Measurements from ENCODE around the gene WNT4.

The WNT4 gene

DNA sequence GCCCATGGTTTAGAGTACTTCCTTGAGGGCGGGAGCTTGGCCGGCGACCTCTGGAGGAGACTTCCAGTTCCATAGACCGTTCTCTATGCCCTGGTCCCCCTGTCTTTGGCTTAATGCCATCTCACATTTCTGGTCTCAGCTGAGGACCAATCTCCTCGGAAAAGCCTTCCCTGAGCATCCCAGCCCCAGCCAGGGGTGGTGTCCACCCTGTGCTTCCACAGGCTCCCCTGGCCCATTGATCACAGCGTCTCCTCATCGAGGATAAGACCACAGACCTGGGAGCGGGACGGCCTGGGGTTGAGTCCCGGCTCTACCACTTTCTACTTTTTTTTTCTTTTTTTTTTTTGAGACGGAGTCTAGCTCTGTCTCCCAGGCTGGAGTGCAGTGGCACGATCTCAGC, 14.5 kb downstream of the WNT4 start:
- DNase-seq = no peak

GRCh38 chr1:22127731-22128130, 15.2 kb downstream of the WNT4 start:
- DNase-seq = no peak

DNA sequence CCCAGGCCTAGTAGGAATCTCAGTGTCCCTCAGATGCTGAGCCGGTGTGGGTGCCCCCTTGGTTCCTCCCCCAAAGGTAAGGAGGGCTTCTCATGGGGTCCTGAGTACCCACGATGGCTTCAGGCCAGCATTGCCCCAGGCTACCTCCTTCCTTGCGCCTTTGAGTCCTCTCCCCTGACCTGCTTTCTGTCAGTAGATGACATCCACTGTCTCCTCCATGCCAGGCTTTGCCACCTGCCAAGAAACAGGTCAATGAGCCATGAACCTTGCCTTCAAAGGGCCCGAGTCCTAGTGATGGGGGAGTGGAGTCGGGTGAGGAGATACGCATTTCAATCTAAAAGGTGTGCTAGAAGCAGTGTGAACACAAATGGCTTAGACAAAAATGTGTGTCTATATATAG, 15.6 kb downstream of the WNT4 start:
- DNase-seq = no peak

GRCh38 chr1:22126531-22126930, 16.4 kb downstream of the WNT4 start:
- DNase-seq = no peak

DNA sequence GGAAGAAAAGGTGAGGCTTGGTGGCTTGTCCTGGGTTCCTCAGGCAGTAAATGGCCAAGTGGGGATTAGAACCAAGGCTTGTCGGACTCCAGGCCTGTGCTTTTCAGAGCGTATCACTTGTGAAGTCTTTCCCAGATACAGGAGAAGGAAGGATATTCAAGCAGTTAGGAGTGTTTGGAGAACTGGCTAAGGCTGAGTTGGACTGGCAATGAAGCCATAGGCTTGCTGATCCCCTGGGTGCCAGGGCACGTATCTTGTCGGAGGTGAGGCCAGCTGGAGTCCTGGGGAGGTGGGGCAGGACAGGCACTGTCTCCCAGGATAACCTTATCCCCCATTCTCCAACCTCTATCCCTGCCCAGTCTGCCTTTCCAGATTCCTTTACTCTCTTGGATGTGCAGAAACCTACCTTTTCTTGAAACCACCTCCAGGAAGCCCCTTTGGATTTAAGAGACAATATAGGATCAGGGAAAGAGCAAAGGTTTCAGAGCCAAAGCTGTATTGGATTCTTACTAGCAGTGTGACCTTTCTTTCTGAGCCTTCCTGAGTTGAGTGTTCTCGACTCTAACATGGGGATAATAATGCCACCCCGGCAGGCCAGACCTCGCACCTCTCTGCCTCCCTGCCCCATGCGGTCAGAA, 18.2 kb downstream of the WNT4 start:
- DNase-seq = no peak

GRCh38 chr1:22123901-22124404, 18.9 kb downstream of the WNT4 start:
- no peak for DNase-seq

GRCh38 chr1:22123071-22123390, 19.9 kb downstream of the WNT4 start:
- DNase-seq = no peak

- DNase-seq = no peak
Measured at GRCh38 chr1:22122273-22123070, 20.4 kb downstream of the WNT4 start.

DNA sequence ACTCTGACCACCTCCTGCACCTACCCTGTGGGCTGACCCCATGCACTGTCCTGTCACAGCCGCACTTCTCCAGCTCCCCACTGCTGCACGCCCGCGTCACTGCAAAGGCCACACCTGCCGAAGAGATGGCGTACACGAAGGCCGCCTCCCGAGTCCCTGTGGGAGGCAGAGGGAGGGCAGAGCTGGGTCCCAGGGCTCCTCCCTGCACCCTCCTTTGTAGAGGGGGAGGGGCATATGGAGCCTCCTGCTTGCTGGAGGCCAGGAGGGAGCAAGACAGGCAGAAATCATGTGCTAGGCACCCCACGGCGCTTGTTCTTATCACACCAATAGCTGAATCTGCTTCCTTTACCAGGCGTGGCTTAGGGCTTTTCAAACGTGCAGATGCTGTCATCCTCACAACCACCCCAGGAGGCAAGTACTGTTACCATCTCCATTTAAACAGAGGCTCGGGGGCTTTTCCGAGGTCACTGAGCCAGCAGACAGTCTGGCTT, 21.4 kb downstream of the WNT4 start:
- DNase-seq = no peak

- no peak for DNase-seq
Measured at GRCh38 chr1:22120469-22120790, 22.5 kb downstream of the WNT4 start.

GRCh38 chr1:22119626-22120468, 23.1 kb downstream of the WNT4 start:
- DNase-seq = no peak

- no peak for DNase-seq
Measured at GRCh38 chr1:22118291-22118992, 24.5 kb downstream of the WNT4 start.

DNA sequence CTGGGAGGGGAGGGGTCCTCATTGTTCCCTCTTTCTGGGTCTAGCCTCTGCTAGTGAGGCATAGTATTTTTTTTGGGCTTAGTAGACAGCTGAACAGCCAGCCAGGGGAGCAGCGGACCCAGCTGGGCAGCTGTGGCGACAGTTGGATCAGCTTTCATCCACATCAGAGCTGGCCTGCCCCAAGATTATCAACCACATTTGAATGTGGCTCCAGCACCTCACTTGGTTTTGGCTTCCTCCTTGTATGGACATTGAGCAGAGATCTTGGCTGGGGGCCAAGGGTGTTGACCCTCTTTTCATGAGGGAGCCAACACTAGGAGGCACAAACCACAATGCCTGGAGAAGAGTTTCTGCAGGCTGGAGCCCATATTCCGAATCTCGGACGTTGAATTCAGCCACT, 25.0 kb downstream of the WNT4 start:
- DNase-seq = no peak

DNA sequence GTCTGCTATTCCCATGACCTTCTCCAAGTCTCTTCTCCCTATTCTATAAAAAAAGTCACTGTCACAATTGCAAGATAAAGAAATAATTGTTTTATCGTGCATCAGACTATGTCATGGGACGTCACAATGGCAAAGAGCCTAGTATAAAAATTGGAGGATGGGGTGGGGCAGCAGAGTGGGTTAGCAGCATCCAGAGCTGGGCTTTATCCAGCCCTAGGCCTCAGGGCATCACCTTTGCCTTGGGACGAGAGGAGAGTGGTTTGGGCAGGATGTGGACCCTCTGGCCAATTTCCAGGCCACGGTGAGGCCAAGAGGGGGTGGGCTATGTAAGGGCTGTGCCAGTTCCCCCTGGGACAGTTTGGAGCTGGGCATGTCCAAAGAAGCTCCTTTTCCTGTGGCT, 25.7 kb downstream of the WNT4 start:
- no peak for DNase-seq

DNA sequence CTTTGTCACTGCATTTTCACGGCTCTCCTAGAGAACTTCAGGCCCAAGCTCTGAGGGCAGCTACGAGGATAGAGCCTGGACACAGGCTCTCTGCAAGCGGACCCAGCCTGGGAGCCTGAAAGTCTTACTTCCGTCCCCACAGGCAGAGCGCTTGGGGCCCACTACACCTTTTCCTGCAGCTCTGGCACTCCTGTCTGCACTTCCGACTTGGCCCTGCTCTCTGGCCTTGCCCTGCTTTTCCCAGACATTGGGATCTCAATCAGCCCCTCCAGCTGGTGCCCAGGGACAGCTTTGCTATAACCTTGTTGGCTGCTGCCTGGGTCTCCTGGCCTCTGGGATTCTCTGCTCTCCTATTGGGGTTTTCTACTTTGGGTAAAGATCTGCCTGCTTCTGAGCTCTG, 27.6 kb downstream of the WNT4 start:
- no peak for DNase-seq

GRCh38 chr1:22114083-22115012, 28.5 kb downstream of the WNT4 start:
- no peak for DNase-seq

- DNase-seq = no peak
Measured at GRCh38 chr1:22112554-22112953, 30.3 kb downstream of the WNT4 start.

DNA sequence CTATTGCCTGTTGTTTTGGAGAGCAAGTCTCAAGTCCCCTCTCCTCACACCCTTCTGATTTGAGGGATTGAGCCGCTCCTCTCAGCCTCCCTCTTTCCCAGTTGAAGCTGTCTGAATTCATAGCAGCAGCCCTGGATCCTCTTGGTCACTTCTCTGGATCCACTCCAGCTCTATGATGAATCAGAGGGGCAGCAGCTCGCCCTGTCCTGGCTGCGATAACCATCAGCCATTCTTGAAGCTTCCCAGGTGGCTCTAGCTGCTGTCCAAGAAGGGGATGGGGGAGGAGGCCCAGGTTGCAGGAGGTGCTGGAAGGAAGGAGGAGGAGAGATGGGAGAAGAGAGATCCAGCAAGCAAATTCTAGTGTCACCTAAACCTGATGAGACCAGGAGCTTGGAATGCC, 31.3 kb downstream of the WNT4 start:
- no peak for DNase-seq

- no peak for DNase-seq
Measured at GRCh38 chr1:22111115-22111514, 31.8 kb downstream of the WNT4 start.

DNA sequence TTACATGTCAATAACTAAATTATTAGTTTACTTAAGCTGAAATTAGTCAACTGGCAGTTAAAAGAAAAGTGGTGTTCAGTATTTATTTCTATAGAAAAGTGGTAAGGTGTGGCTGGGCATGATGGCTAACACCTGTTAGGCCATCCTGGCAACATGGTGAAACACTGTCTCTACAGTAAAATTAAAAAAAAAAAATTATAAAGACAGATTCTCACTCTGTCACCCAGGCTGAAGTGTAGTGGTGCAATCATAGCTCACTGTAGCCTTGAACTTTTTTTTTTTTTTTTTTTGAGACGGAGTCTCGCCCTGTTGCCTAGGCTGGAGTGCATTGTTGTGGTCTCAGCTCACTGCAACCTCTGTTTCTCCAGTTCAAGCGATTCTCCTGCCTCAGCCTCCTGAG, 32.9 kb downstream of the WNT4 start:
- DNase-seq = no peak

GRCh38 chr1:22108339-22109105, 34.4 kb downstream of the WNT4 start:
- DNase-seq = no peak

Measured in effector CD8-positive, alpha-beta T cell (primary cell).